Vagina (tissue), 2 donors: Measurements from ENCODE around the gene MADD. TPM values are rescaled to one million over a fixed set of nuclear protein-coding genes. Genes with fewer than 3 reads are reported as not detected.

ENCODE experiments used
- DNase-seq, 2 donors: peaks; one replicate each; pipeline ENCODE4 v3.0.0-alpha.2; 2017; ENCODE audit errors: extremely low spot score in 2 of 2
- H3K27ac ChIP-seq: fragments of 200-600 bp; sonication (generic); one replicate; pipeline ENCODE4 v1.5.1; 2019
- H3K27me3 ChIP-seq: fragments of 200-600 bp; sonication (generic); one replicate; pipeline ENCODE4 v1.5.1; 2019
- H3K36me3 ChIP-seq, 2 donors: fragments of 200-600 bp; sonication (generic); one replicate each; pipeline ENCODE4 v1.5.1; 2017 to 2019
- H3K4me1 ChIP-seq: fragments of 200-600 bp; sonication (generic); one replicate; pipeline ENCODE4 v1.5.1; 2019
- H3K4me3 ChIP-seq, 2 donors: fragments of 200-600 bp; sonication (generic); 1 replicate in 1 of 2; 2 replicates in 1 of 2; pipeline ENCODE4 v1.5.1; 2016 to 2019
- H3K9me3 ChIP-seq: fragments of 200-600 bp; sonication (generic); one replicate; pipeline ENCODE4 v1.5.1; 2019
- POLR2A ChIP-seq, 2 donors: fragments of 450-650 bp; IDR thresholded peaks; one replicate each; pipeline ENCODE4 v1.6.1; 2017; ENCODE audit warnings: antibody characterized with exemption in 2 of 2, mild to moderate bottlenecking in 2 of 2, moderate library complexity in 2 of 2
- POLR2AphosphoS5 ChIP-seq, 2 donors: sonication (generic); formaldehyde crosslinking; IDR thresholded peaks; one replicate each; pipeline ENCODE4 v1.9.0; 2017; ENCODE audit warnings: antibody characterized with exemption in 2 of 2, mild to moderate bottlenecking in 2 of 2, low read depth in 1 of 2; ENCODE audit not compliant: insufficient read depth in 1 of 2
- intact Hi-C: fragments of 100-400 bp; cut with DNase I; formaldehyde crosslinking; loops from one replicate; pipeline ENCODE4 v1.15.1; 2023
- total RNA-seq: library from RNA; depleted of rRNA; stranded (reverse); fragments of >200 nt; gene quantifications from one replicate; pipeline ENCODE4 v1.2.3, GENCODE V29; 2016
- TF ChIP-seq, protein P1 (sequence below), 3 experiments: fragments of 450-650 bp in 2 of 3; fragments of 200-600 bp in 1 of 3; sonication (generic) in 1 of 3; IDR thresholded peaks; one replicate each; pipeline ENCODE4 v1.5.1; 2017 to 2019; ENCODE audit warnings: antibody characterized with exemption in 3 of 3, mild to moderate bottlenecking in 2 of 3, moderate library complexity in 2 of 3

Gene MADD
- total RNA-seq, 1 donor from 2014 or later: 56.5 TPM

DNA sequence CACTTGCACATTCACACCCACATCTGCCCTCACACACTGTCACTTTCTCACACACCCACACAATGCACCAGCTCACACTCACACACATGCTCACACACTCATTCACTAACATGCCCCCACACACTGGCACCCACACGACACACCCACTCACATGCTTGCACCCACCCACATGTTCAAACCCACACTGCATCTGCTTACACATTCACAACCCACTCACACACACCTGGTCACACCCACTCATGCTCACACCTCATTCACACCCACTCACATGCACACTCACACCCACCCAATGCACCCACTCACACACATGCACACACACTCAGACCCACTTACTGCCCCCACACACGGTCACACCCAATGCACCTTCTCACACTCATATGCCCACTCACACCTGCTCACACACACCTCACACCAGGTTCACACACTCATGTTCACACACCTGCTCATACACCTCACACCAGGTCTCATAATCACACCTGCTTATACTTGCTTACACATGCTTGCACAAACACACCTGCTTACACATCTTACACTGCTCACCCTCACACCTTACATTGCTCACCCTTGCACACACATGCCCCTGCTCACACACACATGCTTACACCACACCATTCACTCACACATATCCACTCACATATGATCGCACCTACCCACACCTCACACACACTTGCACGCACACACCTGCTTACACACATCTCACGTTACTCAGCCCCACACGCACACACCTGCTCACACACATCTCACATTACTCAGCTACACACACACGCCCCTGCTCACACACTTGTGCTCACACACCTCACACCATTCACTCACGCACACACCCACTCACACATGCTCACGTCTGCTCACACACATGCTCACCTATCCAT lies 86.4 kb downstream of the MADD start:
- peaks cover 13% of the 10 kb centered on the region for H3K4me1 ChIP-seq
- no peaks in the 10 kb centered on the region for H3K9me3 ChIP-seq
- DNase-seq: no peak
- H3K36me3 ChIP-seq: no peaks in the 10 kb centered on the region
- H3K4me3 ChIP-seq: no peak overlapping the region
- no peak overlapping the region for H3K27ac ChIP-seq
- TF ChIP-seq POLR2AphosphoS5 (IDR thresholded peaks at IDR 0.05; ENCODE audit: insufficient read depth in 1 of 2, low read depth in 1 of 2) (no peak), POLR2A (IDR thresholded peaks at IDR 0.05) (no peak)
- TF ChIP-seq, protein P1, sequence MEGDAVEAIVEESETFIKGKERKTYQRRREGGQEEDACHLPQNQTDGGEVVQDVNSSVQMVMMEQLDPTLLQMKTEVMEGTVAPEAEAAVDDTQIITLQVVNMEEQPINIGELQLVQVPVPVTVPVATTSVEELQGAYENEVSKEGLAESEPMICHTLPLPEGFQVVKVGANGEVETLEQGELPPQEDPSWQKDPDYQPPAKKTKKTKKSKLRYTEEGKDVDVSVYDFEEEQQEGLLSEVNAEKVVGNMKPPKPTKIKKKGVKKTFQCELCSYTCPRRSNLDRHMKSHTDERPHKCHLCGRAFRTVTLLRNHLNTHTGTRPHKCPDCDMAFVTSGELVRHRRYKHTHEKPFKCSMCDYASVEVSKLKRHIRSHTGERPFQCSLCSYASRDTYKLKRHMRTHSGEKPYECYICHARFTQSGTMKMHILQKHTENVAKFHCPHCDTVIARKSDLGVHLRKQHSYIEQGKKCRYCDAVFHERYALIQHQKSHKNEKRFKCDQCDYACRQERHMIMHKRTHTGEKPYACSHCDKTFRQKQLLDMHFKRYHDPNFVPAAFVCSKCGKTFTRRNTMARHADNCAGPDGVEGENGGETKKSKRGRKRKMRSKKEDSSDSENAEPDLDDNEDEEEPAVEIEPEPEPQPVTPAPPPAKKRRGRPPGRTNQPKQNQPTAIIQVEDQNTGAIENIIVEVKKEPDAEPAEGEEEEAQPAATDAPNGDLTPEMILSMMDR (IDR thresholded peaks at IDR 0.05): no peak
- intact Hi-C loops: loop anchor here (10.0 kb wide), 2 partner anchors 72 to 462 kb away; no protein-coding TSS in a partner anchor
- no peaks in the 10 kb centered on the region for H3K27me3 ChIP-seq

DNA sequence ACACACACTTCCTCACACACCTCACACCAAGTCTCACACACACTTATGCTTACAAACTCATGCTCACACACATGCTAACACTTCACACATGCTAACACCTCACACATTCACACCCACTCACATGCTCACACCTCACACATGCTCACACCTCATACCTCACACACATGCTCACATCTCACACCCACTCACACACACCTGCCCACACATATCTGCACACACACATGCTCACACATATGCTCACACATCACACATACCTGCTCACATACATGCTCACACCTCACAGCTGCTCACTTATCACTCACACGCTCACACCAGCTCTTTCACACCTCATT lies 87.0 kb downstream of the MADD start:
- Histone ChIP-seq H3K27ac (no peak overlapping the region), H3K9me3 (no peaks in the 10 kb centered on the region), H3K36me3 (no peaks in the 10 kb centered on the region), H3K27me3 (no peaks in the 10 kb centered on the region), H3K4me1 (peaks cover 13% of the 10 kb centered on the region), H3K4me3 (no peak overlapping the region)
- no peak for DNase-seq
- intact Hi-C loops: loop anchor here (10.0 kb wide), 2 partner anchors 72 to 462 kb away; no protein-coding TSS in a partner anchor
- TF ChIP-seq, protein P1 (IDR thresholded peaks at IDR 0.05): no peak
- no peak for TF ChIP-seq POLR2A (IDR thresholded peaks at IDR 0.05)
- no peak for TF ChIP-seq POLR2AphosphoS5 (IDR thresholded peaks at IDR 0.05; ENCODE audit: insufficient read depth in 1 of 2, low read depth in 1 of 2)

DNA sequence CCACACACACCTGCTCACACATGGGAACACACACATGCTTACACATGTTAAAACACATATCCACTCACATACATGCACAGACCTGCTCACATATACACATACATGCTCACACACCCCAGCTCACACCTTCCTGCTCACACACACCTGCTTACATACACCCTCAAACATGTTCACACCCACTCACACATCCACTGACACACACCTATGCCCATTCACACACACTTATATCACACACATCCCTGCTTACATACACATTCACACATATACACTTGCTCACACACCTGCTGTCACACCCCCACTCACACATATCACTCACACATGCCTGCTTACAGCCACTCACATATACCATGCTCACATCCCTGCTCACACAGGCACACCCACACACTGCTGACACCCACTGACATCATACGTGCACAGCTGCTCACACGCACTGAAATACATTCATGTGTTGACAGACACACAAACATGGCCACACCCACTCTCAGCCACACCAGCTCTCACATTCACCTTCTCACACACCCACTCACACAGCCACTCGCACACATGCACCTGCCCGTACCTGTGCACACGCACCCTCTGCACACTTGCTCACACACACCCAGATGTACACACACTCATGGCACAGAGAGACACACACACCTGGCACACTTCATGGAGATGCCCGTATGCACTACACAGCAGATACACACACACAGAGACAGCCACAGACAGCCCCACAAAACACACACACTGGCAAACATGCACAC lies 88.2 kb downstream of the MADD start:
- H3K4me3 ChIP-seq: no peak overlapping the region
- no peak overlapping the region for H3K27ac ChIP-seq
- DNase-seq: no peak
- TF ChIP-seq POLR2AphosphoS5 (IDR thresholded peaks at IDR 0.05; ENCODE audit: insufficient read depth in 1 of 2, low read depth in 1 of 2) (no peak), POLR2A (IDR thresholded peaks at IDR 0.05) (no peak)
- TF ChIP-seq, protein P1 (IDR thresholded peaks at IDR 0.05): no peak
- H3K9me3 ChIP-seq: no peaks in the 10 kb centered on the region
- H3K36me3 ChIP-seq: no peaks in the 10 kb centered on the region
- no peaks in the 10 kb centered on the region for H3K27me3 ChIP-seq
- peaks cover 13% of the 10 kb centered on the region for H3K4me1 ChIP-seq
- intact Hi-C loops: loop anchor here (10.0 kb wide), 2 partner anchors 73 to 463 kb away; no protein-coding TSS in a partner anchor

- no peak overlapping the region for H3K4me3 ChIP-seq
- no peaks in the 10 kb centered on the region for H3K9me3 ChIP-seq
- no peaks in the 10 kb centered on the region for H3K27me3 ChIP-seq
- intact Hi-C loops: loop anchor here (10.0 kb wide), 2 partner anchors 74 to 464 kb away; no protein-coding TSS in a partner anchor
- TF ChIP-seq POLR2AphosphoS5 (IDR thresholded peaks at IDR 0.05; ENCODE audit: insufficient read depth in 1 of 2, low read depth in 1 of 2) (no peak), POLR2A (IDR thresholded peaks at IDR 0.05) (no peak)
- TF ChIP-seq, protein P1 (IDR thresholded peaks at IDR 0.05): no peak
- peaks cover 13% of the 10 kb centered on the region for H3K4me1 ChIP-seq
- no peak for DNase-seq
- H3K27ac ChIP-seq: no peak overlapping the region
- no peaks in the 10 kb centered on the region for H3K36me3 ChIP-seq
These were observed 88.8 kb downstream of the MADD start for GRCh38 chr11:47358731-47359051.
